H1 (cell line): Measurements from ENCODE around the gene ZNF135. TPM values are rescaled to one million over a fixed set of nuclear protein-coding genes. Genes with fewer than 3 reads are reported as not detected.

Source experiments
- CTCF ChIA-PET: fragments of 300-600 bp; sonication (Branson Sonifier 250); formaldehyde crosslinking; loops from one replicate; lab custom pipeline; 2021; ENCODE audit not compliant: partially characterized antibody; lab: Charles Lee
- POLR2A ChIA-PET: fragments of 300-600 bp; sonication (Branson Sonifier 250); formaldehyde crosslinking; loops from one replicate; lab custom pipeline; 2021; ENCODE audit warnings: inconsistent platforms; ENCODE audit not compliant: partially characterized antibody; lab: Charles Lee
- DNase-seq, 2 experiments: peaks; one replicate each; pipeline versions ENCODE4 v3.0.0 to v3.0.0-alpha.2; 2010 to 2022; ENCODE audit warnings: low spot score in 2 of 2, low read depth in 1 of 2, mixed read lengths in 1 of 2
- FAIRE-seq: peaks from 2 replicates; lab custom pipeline; 2011; peaks lifted over from hg19 to GRCh38; lab: Jason Lieb, UNC
- H2AFZ ChIP-seq: 2 replicates; pipeline ENCODE4 v1.8.1; 2012; ENCODE audit warnings: low read length, inconsistent platforms
- H2AK5ac ChIP-seq: 2 replicates; pipeline ENCODE4 v1.6.1; 2013; ENCODE audit warnings: low read depth, low read length
- H2BK120ac ChIP-seq: replicated peaks from 2 replicates; pipeline ENCODE3; 2013; ENCODE audit warnings: low read depth, low read length, inconsistent platforms
- H2BK12ac ChIP-seq: 2 replicates; pipeline ENCODE4 v1.6.1; 2013; ENCODE audit warnings: low read depth, low read length
- H2BK15ac ChIP-seq: 2 replicates; pipeline ENCODE4 v1.6.1; 2013; ENCODE audit warnings: low read length
- H2BK20ac ChIP-seq: 2 replicates; pipeline ENCODE4 v1.6.1; 2013; ENCODE audit warnings: low read length
- H2BK5ac ChIP-seq: 2 replicates; pipeline ENCODE4 v1.6.1; 2013; ENCODE audit warnings: low read depth, low read length
- H3K14ac ChIP-seq: 2 replicates; pipeline ENCODE4 v1.6.1; 2013; ENCODE audit warnings: inconsistent platforms; ENCODE audit not compliant: insufficient read length
- H3K18ac ChIP-seq: 2 replicates; pipeline ENCODE4 v1.6.1; 2013; ENCODE audit warnings: low read length; ENCODE audit errors: extremely low read depth
- H3K23ac ChIP-seq: 2 replicates; pipeline ENCODE4 v1.6.1; 2013; ENCODE audit warnings: inconsistent platforms; ENCODE audit not compliant: insufficient read length
- H3K23me2 ChIP-seq: 2 replicates; pipeline ENCODE4 v1.6.1; 2013; ENCODE audit warnings: low read depth, low read length
- H3K27ac ChIP-seq: 2 replicates; pipeline ENCODE4 v1.6.1; 2011; ENCODE audit warnings: low read depth, low read length, inconsistent platforms
- H3K27me3 ChIP-seq, 4 experiments: replicated peaks in 1 of 4; 1 replicate in 1 of 4; 2 replicates in 3 of 4; pipeline versions ENCODE4 v1.6.1 to v1.8.1; 2011 to 2013; ENCODE audit warnings: low read length in 3 of 4, mild to moderate bottlenecking in 3 of 4, inconsistent platforms in 2 of 4, mixed read lengths in 2 of 4, moderate library complexity in 1 of 4; ENCODE audit not compliant: control insufficient read depth in 3 of 4, insufficient read depth in 3 of 4; ENCODE audit errors: extremely low read depth in 1 of 4
- H3K36me3 ChIP-seq, 4 experiments: 2 replicates each; pipeline versions ENCODE4 v1.6.1 to v1.8.1; 2011 to 2013; ENCODE audit warnings: mild to moderate bottlenecking in 4 of 4, low read length in 3 of 4, moderate library complexity in 2 of 4, control low read depth in 1 of 4, inconsistent platforms in 1 of 4; ENCODE audit not compliant: insufficient read depth in 4 of 4, control insufficient read depth in 2 of 4
- H3K4ac ChIP-seq: replicated peaks from 2 replicates; pipeline ENCODE3; 2013; ENCODE audit warnings: low read length, low read depth, mixed read lengths, inconsistent platforms; ENCODE audit not compliant: insufficient read length
- H3K4me1 ChIP-seq, 4 experiments: replicated peaks in 1 of 4; 1 replicate in 1 of 4; 2 replicates in 3 of 4; pipeline versions ENCODE4 v1.6.1 to v1.8.1; 2011 to 2013; ENCODE audit warnings: low read length in 3 of 4, inconsistent platforms in 2 of 4, mixed read lengths in 1 of 4; ENCODE audit not compliant: insufficient read depth in 4 of 4, control insufficient read depth in 3 of 4
- H3K4me2 ChIP-seq, 2 experiments: 2 replicates each; pipeline versions ENCODE4 v1.6.1 to v1.8.1; 2011 to 2013; ENCODE audit warnings: low read depth in 2 of 2, low read length in 2 of 2, control low read depth in 1 of 2, inconsistent platforms in 1 of 2, mild to moderate bottlenecking in 1 of 2; ENCODE audit not compliant: insufficient read depth in 1 of 2
- H3K4me3 ChIP-seq, 4 experiments: fragments of 200-600, 300-600 bp in 1 of 4; sonication (generic), shearing (Covaris generic), sonication (Bioruptor Twin) in 1 of 4; 2 replicates each; pipeline versions ENCODE4 v1.5.1 to v1.8.1; 2011 to 2016; ENCODE audit warnings: low read length in 4 of 4, low read depth in 3 of 4, control low read depth in 2 of 4, inconsistent platforms in 2 of 4, mild to moderate bottlenecking in 2 of 4, mixed read lengths in 1 of 4, moderate library complexity in 1 of 4; ENCODE audit not compliant: insufficient read depth in 2 of 4; ENCODE audit errors: extremely low read depth in 1 of 4
- H3K56ac ChIP-seq: replicated peaks from 2 replicates; pipeline ENCODE3; 2013; ENCODE audit warnings: low read depth, mild to moderate bottlenecking, mixed read lengths, low read length, inconsistent platforms; ENCODE audit not compliant: insufficient read length
- H3K79me1 ChIP-seq: 2 replicates; pipeline ENCODE4 v1.6.1; 2013; ENCODE audit warnings: low read depth, low read length, control low read depth
- H3K79me2 ChIP-seq, 2 experiments: 2 replicates each; pipeline versions ENCODE4 v1.6.1 to v1.8.1; 2012 to 2013; ENCODE audit warnings: low read length in 2 of 2, mild to moderate bottlenecking in 2 of 2, inconsistent platforms in 1 of 2; ENCODE audit not compliant: insufficient read depth in 2 of 2, control insufficient read depth in 1 of 2
- H3K9ac ChIP-seq, 4 experiments: replicated peaks in 1 of 4; 1 replicate in 1 of 4; 2 replicates in 3 of 4; pipeline versions ENCODE4 v1.6.1 to v1.8.1; 2011 to 2013; ENCODE audit warnings: low read depth in 3 of 4, low read length in 3 of 4, control low read depth in 2 of 4, mild to moderate bottlenecking in 2 of 4, moderate library complexity in 2 of 4, inconsistent platforms in 1 of 4; ENCODE audit errors: extremely low read depth in 1 of 4
- H3K9me3 ChIP-seq, 2 experiments: 2 replicates each; pipeline versions ENCODE4 v1.6.1 to v1.8.1; 2012 to 2013; ENCODE audit warnings: mild to moderate bottlenecking in 2 of 2, moderate library complexity in 2 of 2, control low read depth in 1 of 2, inconsistent platforms in 1 of 2, low read depth in 1 of 2, low read length in 1 of 2, mixed read lengths in 1 of 2; ENCODE audit not compliant: insufficient read depth in 2 of 2
- H4K20me1 ChIP-seq, 2 experiments: replicated peaks in 1 of 2; 2 replicates each; pipeline versions ENCODE3 to v1.8.1; 2011 to 2013; ENCODE audit warnings: inconsistent platforms in 2 of 2, low read length in 2 of 2, mild to moderate bottlenecking in 1 of 2; ENCODE audit not compliant: insufficient read depth in 2 of 2, control insufficient read depth in 1 of 2
- H4K5ac ChIP-seq: 2 replicates; pipeline ENCODE4 v1.6.1; 2013; ENCODE audit warnings: low read length, low read depth, mixed read lengths, inconsistent platforms; ENCODE audit not compliant: insufficient read length
- H4K8ac ChIP-seq: 2 replicates; pipeline ENCODE4 v1.8.0; 2013; ENCODE audit warnings: mild to moderate bottlenecking, moderate library complexity, low read length, inconsistent platforms; ENCODE audit not compliant: insufficient read depth; ENCODE audit errors: extremely low read depth
- H4K91ac ChIP-seq: replicated peaks from 2 replicates; pipeline ENCODE3; 2013; ENCODE audit warnings: low read length, mixed read lengths, inconsistent platforms; ENCODE audit not compliant: insufficient read length
- E2F6 ChIP-seq: IDR thresholded peaks from 2 replicates; pipeline ENCODE4 v1.6.1; 2012; ENCODE audit warnings: inconsistent platforms
- FOSL1 ChIP-seq: IDR thresholded peaks from 2 replicates; pipeline ENCODE4 v1.6.1; 2011; ENCODE audit warnings: mild to moderate bottlenecking, low read depth, low read length, moderate library complexity; ENCODE audit not compliant: insufficient read depth
- WGBS, 2 experiments: shearing (Covaris generic) in 1 of 2; methylation state at CpG; one replicate each; pipeline versions ENCODE4 v1.1.6 to v1.1.7; 2013 to 2015; ENCODE audit warnings: low lambda C conversion rate in 2 of 2, mixed read lengths in 2 of 2, inconsistent platforms in 1 of 2, low coverage in 1 of 2, missing lambda C conversion rate in 1 of 2; ENCODE audit not compliant: insufficient replicate concordance in 2 of 2, insufficient coverage in 1 of 2, insufficient read length in 1 of 2; ENCODE audit errors: extremely low coverage in 1 of 2, missing lambda C conversion rate in 1 of 2; 5-methylcytosine and 5-hydroxymethylcytosine counted together
- polyA plus RNA-seq, 7 experiments: library from polyadenylated mRNA; depleted of rRNA in 3 of 7; stranded (reverse) in 5 of 7; unstranded in 2 of 7; fragments of >200 nt in 5 of 7; fragments of 200-250 nt in 2 of 7; gene quantifications; 1 replicate in 5 of 7; 2 replicates in 1 of 7; 4 replicates in 1 of 7; pipeline versions ENCODE4 v1.2.1 to v1.2.3, GENCODE V29; 2011 to 2013; ENCODE audit warnings: missing spikeins in 2 of 7, mixed read lengths in 2 of 7
- total RNA-seq: library from RNA; stranded (reverse); fragmentation: NEBNext Ultra II Directional; extraction: Animal tissue kit (Norgen Biotek cat#: 25700); gene quantifications from 2 replicates; pipeline ENCODE4 v1.2.1, GENCODE V29; 2021

The ZNF135 gene
- total and polyA plus RNA-seq, 2 of the 8 experiments (the other 6 are each of a cell fraction or from before 2014, with no cell fraction given) = 5.2 to 7.9 TPM

DNA sequence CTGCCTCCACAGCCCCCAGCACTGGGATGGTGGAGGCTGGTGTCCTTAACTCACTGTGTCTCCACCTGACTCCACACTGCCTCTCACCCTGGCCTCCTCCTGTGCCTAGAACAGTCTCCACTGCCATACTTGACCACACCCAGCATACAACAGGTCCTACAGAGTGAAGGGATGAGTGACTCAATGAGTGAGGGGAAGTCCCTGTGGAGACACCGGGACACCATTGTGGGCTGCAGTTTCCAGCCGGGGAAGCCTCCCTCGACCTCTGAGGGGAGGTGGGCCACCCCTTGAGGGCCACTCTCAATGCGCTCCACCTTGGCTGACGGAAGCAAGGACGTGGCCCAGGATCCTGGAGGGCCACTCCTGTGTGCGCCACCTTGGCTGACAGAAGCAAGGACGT, 2.8 kb upstream of the ZNF135 start:
- DNase-seq = no peak

More for the DNA sequence above, 2.8 kb upstream of the ZNF135 start:
- Histone ChIP-seq H3K79me2 (no peaks in the 10 kb centered on the region), H3K4ac (no peak overlapping the region), H2BK20ac (no peak overlapping the region), H2BK12ac (no peak overlapping the region; the same call in 1 of the 2 replicates), H3K18ac (no peak overlapping the region), H4K5ac (no peak overlapping the region), H3K79me1 (no peaks in the 10 kb centered on the region), H3K4me3 (no peak overlapping the region), H3K23me2 (peaks cover 3% of the 10 kb centered on the region; the same call in 1 of the 2 replicates), H2AFZ (no peak overlapping the region), H3K36me3 (no peaks in the 10 kb centered on the region), H2AK5ac (peak overlapping the region; percentile 5; the same call in 1 of the 2 replicates), H3K56ac (no peak overlapping the region), H2BK120ac (no peak overlapping the region), H4K8ac (no peak overlapping the region), H3K23ac (no peak overlapping the region), H4K20me1 (no peaks in the 10 kb centered on the region), H3K27me3 (no peaks in the 10 kb centered on the region), H3K4me1 (peaks cover 5 to 21% (median 14%) of the 10 kb centered on the region in 4 experiments), H3K4me2 (peak overlapping the region in 1 of 2 experiments; percentile 51; a peak in 1 of 4 replicates), H3K14ac (no peak overlapping the region), H3K9ac (no peak overlapping the region), H3K9me3 (peaks cover 20 to 41% of the 10 kb centered on the region in 2 experiments), H3K27ac (no peak overlapping the region), H2BK5ac (no peak overlapping the region), H2BK15ac (no peak overlapping the region), H4K91ac (no peak overlapping the region)
- TF ChIP-seq E2F6 (no peak), FOSL1 (no peak)
- no peak for FAIRE-seq
- WGBS, 2 experiments = 89% methylated on average over 6 of the region's 8 CpGs; no CpG with 5 or more reads in 1 of the 2 experiments
- POLR2A ChIA-PET = interaction anchor here (0.9 to 4.0 kb wide), 9 partner anchors 12 to 141 kb away, joined by 3 to 40 read pairs (median 4); partner anchors contain the start of gene ZSCAN18
- CTCF ChIA-PET = interaction anchor here (0.9 to 6.8 kb wide), 11 partner anchors 12 to 97 kb away, joined by 3 to 113 read pairs (median 6); no protein-coding TSS in a partner anchor
